ENCODE results near the gene BGN.

DNA sequence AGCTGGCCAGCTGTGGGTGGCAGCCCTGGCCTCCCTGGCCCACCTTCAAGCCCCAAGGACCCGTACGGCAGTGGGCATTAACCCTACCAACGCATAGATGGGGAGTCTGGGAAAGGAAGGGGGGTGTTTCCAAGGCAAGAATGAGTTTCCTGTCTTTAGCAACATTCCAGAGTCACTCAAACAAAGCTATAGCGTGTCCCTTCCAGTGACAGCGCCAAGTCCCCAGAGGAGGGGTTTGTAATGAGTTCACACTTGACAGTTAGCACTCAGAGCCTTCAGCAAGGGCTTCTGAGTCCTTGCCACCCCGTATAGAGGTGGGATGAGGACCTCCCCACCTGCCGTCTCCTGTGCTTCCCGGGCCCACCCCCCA is 1.8 kb downstream of the BGN start:
- TF ChIP-seq, protein P1, sequence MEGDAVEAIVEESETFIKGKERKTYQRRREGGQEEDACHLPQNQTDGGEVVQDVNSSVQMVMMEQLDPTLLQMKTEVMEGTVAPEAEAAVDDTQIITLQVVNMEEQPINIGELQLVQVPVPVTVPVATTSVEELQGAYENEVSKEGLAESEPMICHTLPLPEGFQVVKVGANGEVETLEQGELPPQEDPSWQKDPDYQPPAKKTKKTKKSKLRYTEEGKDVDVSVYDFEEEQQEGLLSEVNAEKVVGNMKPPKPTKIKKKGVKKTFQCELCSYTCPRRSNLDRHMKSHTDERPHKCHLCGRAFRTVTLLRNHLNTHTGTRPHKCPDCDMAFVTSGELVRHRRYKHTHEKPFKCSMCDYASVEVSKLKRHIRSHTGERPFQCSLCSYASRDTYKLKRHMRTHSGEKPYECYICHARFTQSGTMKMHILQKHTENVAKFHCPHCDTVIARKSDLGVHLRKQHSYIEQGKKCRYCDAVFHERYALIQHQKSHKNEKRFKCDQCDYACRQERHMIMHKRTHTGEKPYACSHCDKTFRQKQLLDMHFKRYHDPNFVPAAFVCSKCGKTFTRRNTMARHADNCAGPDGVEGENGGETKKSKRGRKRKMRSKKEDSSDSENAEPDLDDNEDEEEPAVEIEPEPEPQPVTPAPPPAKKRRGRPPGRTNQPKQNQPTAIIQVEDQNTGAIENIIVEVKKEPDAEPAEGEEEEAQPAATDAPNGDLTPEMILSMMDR (IDR thresholded peaks at IDR 0.05; ENCODE audit: low read depth, low read length) = no peak
- no peak for TF ChIP-seq EZH2phosphoT487 (IDR thresholded peaks at IDR 0.05; ENCODE audit: low read depth)
